B cell (primary cell): ENCODE data around the gene PPIL1.

Source experiments
- EZH2 ChIP-seq: IDR thresholded peaks from 2 replicates; pipeline ENCODE4 v1.6.1; 2012; ENCODE audit warnings: borderline replicate concordance, low read depth, mild to moderate bottlenecking, moderate library complexity, low read length; ENCODE audit not compliant: insufficient read depth, poor library complexity, severe bottlenecking
- TF ChIP-seq, protein P1 (sequence below): fragments of 200-600 bp; IDR thresholded peaks from one replicate; pipeline ENCODE4 v1.8.0; 2022; ENCODE audit warnings: antibody characterized with exemption, mild to moderate bottlenecking

- TF ChIP-seq, protein P1, sequence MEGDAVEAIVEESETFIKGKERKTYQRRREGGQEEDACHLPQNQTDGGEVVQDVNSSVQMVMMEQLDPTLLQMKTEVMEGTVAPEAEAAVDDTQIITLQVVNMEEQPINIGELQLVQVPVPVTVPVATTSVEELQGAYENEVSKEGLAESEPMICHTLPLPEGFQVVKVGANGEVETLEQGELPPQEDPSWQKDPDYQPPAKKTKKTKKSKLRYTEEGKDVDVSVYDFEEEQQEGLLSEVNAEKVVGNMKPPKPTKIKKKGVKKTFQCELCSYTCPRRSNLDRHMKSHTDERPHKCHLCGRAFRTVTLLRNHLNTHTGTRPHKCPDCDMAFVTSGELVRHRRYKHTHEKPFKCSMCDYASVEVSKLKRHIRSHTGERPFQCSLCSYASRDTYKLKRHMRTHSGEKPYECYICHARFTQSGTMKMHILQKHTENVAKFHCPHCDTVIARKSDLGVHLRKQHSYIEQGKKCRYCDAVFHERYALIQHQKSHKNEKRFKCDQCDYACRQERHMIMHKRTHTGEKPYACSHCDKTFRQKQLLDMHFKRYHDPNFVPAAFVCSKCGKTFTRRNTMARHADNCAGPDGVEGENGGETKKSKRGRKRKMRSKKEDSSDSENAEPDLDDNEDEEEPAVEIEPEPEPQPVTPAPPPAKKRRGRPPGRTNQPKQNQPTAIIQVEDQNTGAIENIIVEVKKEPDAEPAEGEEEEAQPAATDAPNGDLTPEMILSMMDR, result no peak
- no peak for TF ChIP-seq EZH2
Observed at GRCh38 chr6:36820700-36821580, 53.7 kb downstream of the PPIL1 start.
